Measurements from ENCODE around the gene MMP2. TPM values are rescaled to one million over a fixed set of nuclear protein-coding genes. Genes with fewer than 3 reads are reported as not detected.

The MMP2 gene
- total RNA-seq, 2 donors from 2014 or later = not detected

Other genes with a start within 250 kb of the MMP2 start
- gene IRX6, start 155.0 kb upstream of the MMP2 start, total RNA-seq = not detected
- 1 to 10 TPM in 1 of 2 donors, under 1 TPM in 1; 0.37 to 1.2 TPM for gene LPCAT2, start 29.9 kb downstream of the MMP2 start, total RNA-seq
- gene CAPNS2, start 87.5 kb downstream of the MMP2 start, total RNA-seq = not detected
- not detected for gene SLC6A2, start 176.8 kb downstream of the MMP2 start, total RNA-seq